ENCODE results near the gene SAT1. TPM values are rescaled to one million over a fixed set of nuclear protein-coding genes. Genes with fewer than 3 reads are reported as not detected.

Gene SAT1
- total RNA-seq, 2 experiments from 2014 or later = 86.3 to 89.7 TPM

DNA sequence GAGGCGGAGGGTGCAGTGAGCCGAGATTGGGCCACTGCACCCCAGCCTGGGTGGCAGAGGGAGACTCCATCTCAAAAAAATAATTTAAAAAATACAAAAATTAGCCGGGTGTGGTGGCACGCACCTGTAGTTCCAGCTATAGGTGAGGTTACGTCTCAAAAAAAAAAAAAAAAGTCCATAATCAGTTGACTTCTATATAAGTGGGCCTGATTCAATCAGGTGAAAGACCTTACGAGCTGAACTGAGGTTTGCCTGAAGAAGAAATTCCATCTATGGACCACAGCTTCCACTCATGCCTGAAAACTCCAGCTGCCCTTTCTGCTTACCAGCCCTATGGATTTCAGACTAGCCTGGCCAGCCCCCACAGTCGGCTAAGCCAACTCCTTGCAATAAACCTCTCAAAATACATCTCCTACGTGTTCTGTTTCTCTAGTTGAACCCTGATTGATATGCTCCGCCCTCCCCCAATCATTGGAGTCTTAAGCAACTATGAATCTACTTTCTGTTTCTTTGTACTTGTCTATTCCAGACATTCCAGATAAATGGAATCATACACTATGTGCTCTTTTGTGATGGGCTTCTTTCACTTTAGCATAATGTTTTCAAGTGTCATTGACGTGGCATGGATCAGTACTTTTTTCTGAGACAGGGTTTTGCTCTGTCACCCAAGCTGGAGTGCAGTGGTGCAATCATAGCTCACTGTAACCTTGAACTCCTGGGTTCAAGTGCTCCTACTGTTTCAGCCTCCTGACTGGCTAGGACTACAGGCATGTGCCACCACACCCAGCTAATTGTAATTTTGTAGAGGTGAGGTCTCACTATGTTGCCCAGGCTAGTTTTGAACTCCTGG, 36.6 kb downstream of the SAT1 start:
- Mint-ChIP-seq H3K4me1 (peaks cover 5% of the 10 kb centered on the region), H3K27ac (no peak overlapping the region), H3K36me3 (ENCODE audit: low read depth) (no peaks in the 10 kb centered on the region), H3K4me3 (no peak overlapping the region), H3K27me3 (no peaks in the 10 kb centered on the region), H3K9me3 (no peaks in the 10 kb centered on the region)
- POLR2A ChIA-PET = no interaction called here
- no peak for DNase-seq
- CTCF ChIA-PET = interaction anchor here (0.7 kb wide), 1 partner anchor 47 kb away, joined by 3 read pairs; no protein-coding TSS in a partner anchor

DNA sequence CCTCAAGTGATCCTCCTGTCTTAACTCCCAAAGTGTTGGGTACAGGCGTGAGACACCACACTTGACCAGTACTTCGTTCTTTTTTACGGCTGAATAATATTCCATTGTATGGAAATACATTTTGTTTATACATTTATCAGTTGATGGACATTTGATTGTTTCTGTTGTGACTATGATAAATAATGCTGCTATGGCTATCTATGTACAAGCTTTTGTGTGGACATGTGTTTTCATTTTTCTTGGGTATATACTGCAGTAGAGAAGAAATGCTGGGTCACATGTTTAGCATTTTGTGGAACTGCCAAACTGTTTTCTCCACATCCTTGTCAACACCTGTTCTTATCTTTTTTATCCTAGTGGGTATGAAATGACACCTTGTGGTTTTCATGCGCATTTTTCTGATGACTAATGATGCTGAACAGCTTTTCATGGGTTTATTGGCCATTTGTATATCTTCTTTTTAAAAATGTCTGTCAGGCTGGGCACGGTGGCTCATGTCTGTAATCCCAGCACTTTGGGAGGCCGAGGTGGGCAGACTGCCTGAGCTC, 37.3 kb downstream of the SAT1 start:
- Mint-ChIP-seq H3K9me3 (no peaks in the 10 kb centered on the region), H3K27me3 (no peaks in the 10 kb centered on the region), H3K4me1 (peaks cover 5% of the 10 kb centered on the region), H3K36me3 (ENCODE audit: low read depth) (no peaks in the 10 kb centered on the region), H3K4me3 (no peak overlapping the region), H3K27ac (no peak overlapping the region)
- no peak for DNase-seq
- POLR2A ChIA-PET = no interaction called here
- CTCF ChIA-PET = interaction anchor here (1.6 kb wide), 1 partner anchor 18 kb away, joined by 4 read pairs; no protein-coding TSS in a partner anchor

DNA sequence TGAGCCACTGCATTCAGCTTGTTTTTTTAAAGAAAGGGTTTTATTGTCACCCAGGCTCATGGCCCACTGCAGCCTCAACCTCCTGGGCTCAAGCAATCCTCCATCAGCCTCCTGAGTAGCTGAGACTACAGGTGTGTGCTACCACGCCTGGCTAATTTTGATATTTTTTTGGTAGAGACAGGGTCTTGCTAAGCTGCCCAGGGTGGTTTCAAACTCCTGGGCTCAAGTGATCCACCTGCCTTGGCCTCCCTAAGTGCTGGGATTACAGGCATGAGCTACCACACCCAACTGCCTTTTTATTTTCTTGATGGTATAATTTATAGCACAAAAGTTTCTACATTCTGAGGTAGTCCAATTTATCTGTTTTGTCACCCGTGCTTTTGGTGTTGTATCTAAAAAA, 38.9 kb downstream of the SAT1 start:
- Mint-ChIP-seq H3K27me3 (no peaks in the 10 kb centered on the region), H3K27ac (no peak overlapping the region), H3K36me3 (ENCODE audit: low read depth) (no peaks in the 10 kb centered on the region), H3K9me3 (no peaks in the 10 kb centered on the region), H3K4me3 (no peak overlapping the region), H3K4me1 (peaks cover 5% of the 10 kb centered on the region)
- ChIA-PET POLR2A (no interaction called here), CTCF (interaction anchor here (1.6 kb wide), 1 partner anchor 16 kb away, joined by 4 read pairs; no protein-coding TSS in a partner anchor)
- DNase-seq = no peak

GRCh38 chrX:23822397-23822796, 39.4 kb downstream of the SAT1 start:
- Mint-ChIP-seq H3K36me3 (ENCODE audit: low read depth) (no peaks in the 10 kb centered on the region), H3K4me3 (no peak overlapping the region), H3K27me3 (no peaks in the 10 kb centered on the region), H3K9me3 (no peaks in the 10 kb centered on the region), H3K27ac (no peak overlapping the region), H3K4me1 (peaks cover under 1% of the 10 kb centered on the region)
- ChIA-PET POLR2A (interaction anchor here (0.5 kb wide), 1 partner anchor 102 kb away, joined by 6 read pairs; no protein-coding TSS in a partner anchor), CTCF (interaction anchor here (1.6 kb wide), 1 partner anchor 9 kb away, joined by 5 read pairs; no protein-coding TSS in a partner anchor)
- DNase-seq = no peak

- CTCF ChIA-PET = interaction anchor here (0.6 to 1.6 kb wide), 2 partner anchors 8 to 9 kb away, joined by 3 to 5 read pairs; no protein-coding TSS in a partner anchor
These were observed 39.9 kb downstream of the SAT1 start for GRCh38 chrX:23822841-23823240.

GRCh38 chrX:23825675-23826074, 42.7 kb downstream of the SAT1 start:
- H3K4me1 Mint-ChIP-seq = no peaks in the 10 kb centered on the region
- no peaks in the 10 kb centered on the region for H3K27me3 Mint-ChIP-seq
- ChIA-PET CTCF (no interaction called here), POLR2A (no interaction called here)
- H3K27ac Mint-ChIP-seq = no peak overlapping the region
- no peaks in the 10 kb centered on the region for H3K36me3 Mint-ChIP-seq (ENCODE audit: low read depth)
- DNase-seq = no peak
- no peak overlapping the region for H3K4me3 Mint-ChIP-seq
- no peaks in the 10 kb centered on the region for H3K9me3 Mint-ChIP-seq

More at GRCh38 chrX:23822841-23823240, 39.9 kb downstream of the SAT1 start:
- Mint-ChIP-seq H3K27me3 (no peaks in the 10 kb centered on the region), H3K27ac (no peak overlapping the region), H3K36me3 (ENCODE audit: low read depth) (no peaks in the 10 kb centered on the region), H3K4me1 (no peaks in the 10 kb centered on the region), H3K4me3 (no peak overlapping the region), H3K9me3 (no peaks in the 10 kb centered on the region)
- POLR2A ChIA-PET = interaction anchor here (0.5 kb wide), 1 partner anchor 102 kb away, joined by 6 read pairs; no protein-coding TSS in a partner anchor
- no peak for DNase-seq

GRCh38 chrX:23826216-23826615, 43.2 kb downstream of the SAT1 start:
- POLR2A ChIA-PET = no interaction called here
- H3K27me3 Mint-ChIP-seq = no peaks in the 10 kb centered on the region

GRCh38 chrX:23826653-23827052, 43.7 kb downstream of the SAT1 start:
- Mint-ChIP-seq H3K9me3 (no peaks in the 10 kb centered on the region), H3K36me3 (ENCODE audit: low read depth) (no peaks in the 10 kb centered on the region), H3K4me1 (no peaks in the 10 kb centered on the region), H3K27ac (no peak overlapping the region), H3K27me3 (no peaks in the 10 kb centered on the region), H3K4me3 (no peak overlapping the region)
- no peak for DNase-seq
- ChIA-PET POLR2A (no interaction called here), CTCF (interaction anchor here (1.0 kb wide), 1 partner anchor 49 kb away, joined by 6 read pairs; no protein-coding TSS in a partner anchor)

More at GRCh38 chrX:23826216-23826615, 43.2 kb downstream of the SAT1 start:
- CTCF ChIA-PET = no interaction called here
- H3K4me1 Mint-ChIP-seq = no peaks in the 10 kb centered on the region
- DNase-seq = no peak
- H3K4me3 Mint-ChIP-seq = no peak overlapping the region
- H3K36me3 Mint-ChIP-seq (ENCODE audit: low read depth) = no peaks in the 10 kb centered on the region
- no peaks in the 10 kb centered on the region for H3K9me3 Mint-ChIP-seq
- H3K27ac Mint-ChIP-seq = no peak overlapping the region

DNA sequence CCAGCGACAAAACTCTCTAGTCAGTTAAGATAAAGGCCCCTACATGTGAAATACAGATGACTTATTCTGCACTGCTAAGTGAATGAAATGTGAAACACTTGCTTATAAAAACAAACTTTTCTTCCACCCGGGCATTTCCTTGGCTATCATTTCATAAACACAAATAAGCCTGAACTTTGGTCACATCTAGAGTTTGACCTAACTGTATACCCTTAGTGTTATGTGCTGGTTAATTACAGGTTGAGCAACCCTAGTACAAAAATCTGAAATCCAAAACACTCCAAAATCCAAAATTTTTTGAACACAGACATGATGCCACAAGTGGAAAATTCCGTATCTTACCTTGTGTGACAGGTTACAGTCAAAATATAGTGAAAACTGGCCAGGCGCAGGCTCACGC, 45.9 kb downstream of the SAT1 start:
- POLR2A ChIA-PET = no interaction called here
- Mint-ChIP-seq H3K9me3 (no peaks in the 10 kb centered on the region), H3K27ac (no peak overlapping the region), H3K4me1 (no peaks in the 10 kb centered on the region), H3K36me3 (ENCODE audit: low read depth) (peaks cover 2% of the 10 kb centered on the region), H3K4me3 (no peak overlapping the region), H3K27me3 (no peaks in the 10 kb centered on the region)
- no peak for DNase-seq
- CTCF ChIA-PET = no interaction called here

- Mint-ChIP-seq H3K36me3 (ENCODE audit: low read depth) (peaks cover 2% of the 10 kb centered on the region), H3K27ac (no peak overlapping the region), H3K4me3 (no peak overlapping the region), H3K9me3 (no peaks in the 10 kb centered on the region), H3K4me1 (no peaks in the 10 kb centered on the region), H3K27me3 (no peaks in the 10 kb centered on the region)
- POLR2A ChIA-PET = no interaction called here
- DNase-seq = no peak
- CTCF ChIA-PET = no interaction called here
These were observed 49.7 kb downstream of the SAT1 start for GRCh38 chrX:23832721-23833120.

Other genes with a start within 250 kb of the SAT1 start
- 10 to 100 TPM; 35.0 to 43.3 TPM for gene PRDX4, start 115.7 kb upstream of the SAT1 start, total RNA-seq
- gene ACOT9, start 39.9 kb upstream of the SAT1 start, total RNA-seq = 10 to 100 TPM; 21.5 to 23.4 TPM
- 10 to 100 TPM; 26.6 to 28.5 TPM for gene APOO, start 124.8 kb downstream of the SAT1 start, total RNA-seq
- gene CXorf58, start 124.8 kb downstream of the SAT1 start, total RNA-seq = not detected
- gene KLHL15, start 244.0 kb downstream of the SAT1 start, total RNA-seq = 1 to 10 TPM; 8.6 to 9.6 TPM